HG02763 (cell line): ENCODE data around the gene BRPF1.
A peak's percentile ranks its signal among the peaks of the same experiment; 100 is the strongest.

ENCODE experiments used
- ATAC-seq: cut with Tn5 transposase; IDR thresholded peaks from one replicate; pipeline ENCODE4 v1.9.1; 2021; ENCODE audit warnings: mild to moderate bottlenecking, moderate library complexity; ENCODE audit not compliant: unreplicated experiment

The BRPF1 gene

GRCh38 chr3:9731206-9732079 lies at the start of gene BRPF1:
TSS of gene BRPF1 (plus strand) at chr3:9731735. CDS start at chr3:9734141, 2,406 bp downstream.
- peak; percentile 90 for ATAC-seq

GRCh38 chr3:9682096-9682495 lies 49.4 kb upstream of the BRPF1 start:
- ATAC-seq: no peak

GRCh38 chr3:9683426-9683825 lies 48.1 kb upstream of the BRPF1 start:
- ATAC-seq: no peak

GRCh38 chr3:9685216-9686049 lies 46.1 kb upstream of the BRPF1 start:
- ATAC-seq: no peak

- ATAC-seq: no peak
These were observed 45.4 kb upstream of the BRPF1 start for GRCh38 chr3:9686050-9686550.

GRCh38 chr3:9686703-9687102 lies 44.8 kb upstream of the BRPF1 start:
- ATAC-seq: no peak

- no peak for ATAC-seq
These were observed 44.0 kb upstream of the BRPF1 start for GRCh38 chr3:9687514-9687913.

GRCh38 chr3:9688961-9689360 lies 42.6 kb upstream of the BRPF1 start:
- ATAC-seq: no peak

- no peak for ATAC-seq
These were observed 41.8 kb upstream of the BRPF1 start for GRCh38 chr3:9689757-9690156.

GRCh38 chr3:9690451-9691450 lies 40.8 kb upstream of the BRPF1 start:
- ATAC-seq: peak; percentile 96

- ATAC-seq: no peak
These were observed 39.9 kb upstream of the BRPF1 start for GRCh38 chr3:9691636-9692035.

GRCh38 chr3:9692416-9692815 lies 39.1 kb upstream of the BRPF1 start:
- ATAC-seq: no peak

GRCh38 chr3:9695345-9695744 lies 36.2 kb upstream of the BRPF1 start:
- no peak for ATAC-seq

GRCh38 chr3:9695746-9696145 lies 35.8 kb upstream of the BRPF1 start:
- ATAC-seq: no peak

GRCh38 chr3:9696480-9697220 lies 34.9 kb upstream of the BRPF1 start:
- ATAC-seq: no peak

- ATAC-seq: no peak
These were observed 33.6 kb upstream of the BRPF1 start for GRCh38 chr3:9697892-9698291.

GRCh38 chr3:9698293-9698692 lies 33.2 kb upstream of the BRPF1 start:
- no peak for ATAC-seq

- ATAC-seq: no peak
These were observed 31.0 kb upstream of the BRPF1 start for GRCh38 chr3:9700536-9700935.

- no peak for ATAC-seq
These were observed 30.5 kb upstream of the BRPF1 start for GRCh38 chr3:9701006-9701405.

GRCh38 chr3:9701711-9702110 lies 29.8 kb upstream of the BRPF1 start:
- no peak for ATAC-seq
